Measurements from ENCODE around the gene CHD2.
"Not testable (repeated sequence)": the region's sequence is repeated elsewhere in the genome, so short reads cannot be mapped to it uniquely, and the experiment has no call there.

- not testable (repeated sequence) for TF ChIP-seq CTCF, POLR2A (IDR thresholded peaks at IDR 0.05)
These were observed 139.6 kb downstream of the CHD2 start for GRCh38 chr15:93039562-93040287.

All from thyroid gland (tissue), 4 donors.